SU-DHL-6 (cell line): Measurements from ENCODE around the gene INSL3.

Experiments used
- H2AFZ ChIP-seq: fragments of 200-600 bp; sonication (generic); 2 replicates; pipeline ENCODE4 v1.6.1; 2014; ENCODE audit warnings: low read depth, mild to moderate bottlenecking, moderate library complexity, mixed read lengths, antibody characterized with exemption, low read length; ENCODE audit not compliant: severe bottlenecking
- H3F3A ChIP-seq: fragments of 200-600 bp; shearing (Covaris generic); 2 replicates; pipeline ENCODE4 v1.6.0; 2016; ENCODE audit warnings: antibody characterized with exemption, mild to moderate bottlenecking; ENCODE audit not compliant: insufficient read depth
- H3K27ac ChIP-seq: fragments of 200-600 bp; sonication (generic); 2 replicates; pipeline ENCODE4 v1.5.1; 2016; ENCODE audit warnings: low read depth, mild to moderate bottlenecking, low read length, moderate library complexity, mixed read lengths
- H3K27me3 ChIP-seq: fragments of 200-600 bp; sonication (generic), shearing (Covaris generic); 2 replicates; pipeline ENCODE4 v1.6.0; 2014; ENCODE audit warnings: mild to moderate bottlenecking, low read length
- H3K36me3 ChIP-seq: fragments of 200-600 bp; sonication (generic); 2 replicates; pipeline ENCODE4 v1.6.1; 2014; ENCODE audit warnings: mild to moderate bottlenecking, low read length, mixed read lengths
- H3K4me2 ChIP-seq: fragments of 300-600, 200-600 bp; shearing (Covaris generic), sonication (generic); 2 replicates; pipeline ENCODE4 v1.6.0; 2014; ENCODE audit warnings: low read length, low read depth, mild to moderate bottlenecking; ENCODE audit not compliant: poor library complexity, severe bottlenecking
- H3K4me3 ChIP-seq: fragments of 200-600 bp; sonication (generic); 2 replicates; pipeline ENCODE4 v1.5.1; 2014; ENCODE audit warnings: antibody characterized with exemption, low read length, mild to moderate bottlenecking, mixed read lengths; ENCODE audit not compliant: insufficient read depth, poor library complexity, severe bottlenecking
- H3K79me2 ChIP-seq: fragments of 200-600 bp; sonication (generic); 2 replicates; pipeline ENCODE4 v1.6.1; 2014; ENCODE audit warnings: mild to moderate bottlenecking, low read length, moderate library complexity; ENCODE audit not compliant: insufficient read depth
- H3K9ac ChIP-seq: fragments of 200-600 bp; sonication (generic); 2 replicates; pipeline ENCODE4 v1.7.0; 2014; ENCODE audit warnings: mild to moderate bottlenecking, low read length
- H3K9me2 ChIP-seq: fragments of 200-600 bp; sonication (generic); replicated peaks from 2 replicates; pipeline ENCODE4 v1.6.1; 2014; ENCODE audit warnings: low read length; ENCODE audit not compliant: insufficient read depth
- H3K9me3 ChIP-seq: fragments of 200-600 bp; sonication (generic); 2 replicates; pipeline ENCODE4 v1.6.1; 2014; ENCODE audit warnings: low read length, mixed read lengths; ENCODE audit not compliant: insufficient read depth
- H4K20me1 ChIP-seq: fragments of 200-600 bp; sonication (generic); 2 replicates; pipeline ENCODE4 v1.6.1; 2014; ENCODE audit warnings: low read depth, mild to moderate bottlenecking, antibody characterized with exemption, low read length, moderate library complexity, mixed read lengths
- CTCF ChIP-seq: fragments of 200-600 bp; sonication (generic); IDR thresholded peaks from one replicate; pipeline ENCODE4 v1.5.1; 2017; ENCODE audit warnings: antibody characterized with exemption, mild to moderate bottlenecking, low read length, moderate library complexity; ENCODE audit not compliant: insufficient read depth, poor library complexity, severe bottlenecking
- EZH2phosphoT487 ChIP-seq: fragments of 200-600 bp; sonication (generic), shearing (Covaris generic); conservative IDR thresholded peaks from 2 replicates; pipeline ENCODE4 v1.6.1; 2018; ENCODE audit warnings: mild to moderate bottlenecking, antibody characterized with exemption, low read length, moderate library complexity, mixed read lengths

The INSL3 gene

GRCh38 chr19:17841371-17841809 is 20.1 kb upstream of the INSL3 start:
- no peaks in the 10 kb centered on the region for H3K27me3 ChIP-seq
- no peak overlapping the region for H2AFZ ChIP-seq
- no peak overlapping the region for H3K4me3 ChIP-seq
- H4K20me1 ChIP-seq, result no peaks in the 10 kb centered on the region
- no peaks in the 10 kb centered on the region for H3K9me3 ChIP-seq
- no peak for TF ChIP-seq CTCF
- TF ChIP-seq EZH2phosphoT487, result no peak
- no peak overlapping the region for H3K4me2 ChIP-seq
- H3K9ac ChIP-seq, result no peak overlapping the region
- H3K9me2 ChIP-seq, result no peaks in the 10 kb centered on the region
- no peaks in the 10 kb centered on the region for H3F3A ChIP-seq
- no peaks in the 10 kb centered on the region for H3K79me2 ChIP-seq
- H3K27ac ChIP-seq, result no peak overlapping the region
- no peaks in the 10 kb centered on the region for H3K36me3 ChIP-seq

- H3K9me2 ChIP-seq, result no peaks in the 10 kb centered on the region
- TF ChIP-seq EZH2phosphoT487 (no peak), CTCF (no peak)
- no peaks in the 10 kb centered on the region for H3K36me3 ChIP-seq
Observed at GRCh38 chr19:17840019-17840418, 18.7 kb upstream of the INSL3 start.

GRCh38 chr19:17837972-17838371 is 16.7 kb upstream of the INSL3 start:
- Histone ChIP-seq H3K27ac (no peak overlapping the region), H3K36me3 (no peaks in the 10 kb centered on the region), H3K4me2 (no peak overlapping the region), H3K9me2 (no peaks in the 10 kb centered on the region), H3K9me3 (no peaks in the 10 kb centered on the region), H3K4me3 (no peak overlapping the region), H3K27me3 (no peaks in the 10 kb centered on the region), H3F3A (no peaks in the 10 kb centered on the region), H4K20me1 (no peaks in the 10 kb centered on the region), H2AFZ (no peak overlapping the region), H3K9ac (no peak overlapping the region), H3K79me2 (no peaks in the 10 kb centered on the region)
- TF ChIP-seq CTCF, result no peak
- no peak for TF ChIP-seq EZH2phosphoT487

More at GRCh38 chr19:17840019-17840418, 18.7 kb upstream of the INSL3 start:
- H3K9me3 ChIP-seq, result no peaks in the 10 kb centered on the region
- no peak overlapping the region for H3K9ac ChIP-seq
- H3K4me2 ChIP-seq, result no peak overlapping the region
- no peak overlapping the region for H3K4me3 ChIP-seq
- H2AFZ ChIP-seq, result no peak overlapping the region
- no peaks in the 10 kb centered on the region for H3K79me2 ChIP-seq
- no peaks in the 10 kb centered on the region for H3K27me3 ChIP-seq
- no peaks in the 10 kb centered on the region for H3F3A ChIP-seq
- no peaks in the 10 kb centered on the region for H4K20me1 ChIP-seq
- H3K27ac ChIP-seq, result no peak overlapping the region

GRCh38 chr19:17836530-17836929 is 15.2 kb upstream of the INSL3 start:
- Histone ChIP-seq H3K4me2 (no peak overlapping the region), H3K9me3 (no peaks in the 10 kb centered on the region), H3K27ac (no peak overlapping the region), H3K79me2 (no peaks in the 10 kb centered on the region), H3K9ac (no peak overlapping the region), H2AFZ (no peak overlapping the region), H4K20me1 (no peaks in the 10 kb centered on the region), H3K36me3 (no peaks in the 10 kb centered on the region), H3K9me2 (no peaks in the 10 kb centered on the region), H3K4me3 (no peak overlapping the region), H3F3A (no peaks in the 10 kb centered on the region), H3K27me3 (no peaks in the 10 kb centered on the region)
- no peak for TF ChIP-seq EZH2phosphoT487
- no peak for TF ChIP-seq CTCF
